Measurements from ENCODE around the gene MAD1L1. TPM values are rescaled to one million over a fixed set of nuclear protein-coding genes. Genes with fewer than 3 reads are reported as not detected.

MAD1L1 gene
- total RNA-seq, 2 donors from 2014 or later, result 59.1 to 61.4 TPM

DNA sequence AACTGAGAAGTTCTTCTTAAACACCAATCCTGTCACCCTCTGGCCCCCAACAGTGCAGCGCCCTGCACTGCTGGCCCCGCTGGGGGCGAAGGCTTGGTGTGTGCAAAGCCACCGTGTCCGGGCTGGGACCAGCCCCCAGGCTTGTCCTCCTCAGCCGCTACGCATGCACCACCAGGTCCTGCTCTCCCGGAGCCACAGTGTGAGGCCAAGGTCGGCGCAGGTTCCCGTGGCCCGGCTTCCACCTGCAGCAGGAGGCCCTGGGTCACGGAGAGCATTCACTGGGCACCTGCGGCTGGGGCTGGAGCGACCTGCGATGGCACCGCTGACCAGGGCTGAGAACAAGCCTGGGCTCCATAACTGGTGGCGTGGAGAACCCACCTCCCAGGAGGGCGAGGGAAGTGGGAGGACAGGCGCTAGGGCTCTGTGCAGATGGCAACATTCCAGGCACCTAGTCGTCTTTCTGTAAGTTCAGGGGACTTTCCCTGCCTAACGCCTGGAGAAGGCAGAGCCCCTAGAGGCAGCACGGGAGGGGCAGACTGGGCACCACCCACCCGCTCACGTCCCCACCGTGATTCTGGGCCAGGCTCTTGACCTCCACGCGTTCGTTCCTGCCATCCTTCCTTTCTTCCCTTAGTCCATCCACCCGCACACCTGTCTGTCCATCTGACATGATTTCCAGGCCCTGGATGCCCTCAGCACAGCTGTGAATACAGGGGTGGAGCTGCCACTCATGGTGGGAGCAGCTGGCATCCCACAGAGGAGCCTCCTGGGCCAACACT lies 291.1 kb downstream of the MAD1L1 start:
- no peak overlapping the region for H3K9ac ChIP-seq (ENCODE audit: extremely low read depth, low read length, poor library complexity, severe bottlenecking)
- peaks cover 7% of the 10 kb centered on the region for H3K9me3 ChIP-seq (ENCODE audit: control insufficient read depth, low read length)
- peaks cover 17% of the 10 kb centered on the region for H3K36me3 Mint-ChIP-seq (ENCODE audit: low read depth)
- peaks cover 14% of the 10 kb centered on the region for H3K4me1 Mint-ChIP-seq
- H3K4me3 Mint-ChIP-seq, result no peak overlapping the region
- H3K27me3 Mint-ChIP-seq (ENCODE audit: insufficient read depth), result no peaks in the 10 kb centered on the region
- no peak overlapping the region for H3K27ac ChIP-seq (ENCODE audit: low read depth, low read length)
- no peak for DNase-seq
- peaks cover 4% of the 10 kb centered on the region for H3K4me1 ChIP-seq (ENCODE audit: control insufficient read depth, insufficient read depth, low read length)
- TF ChIP-seq, protein P1, sequence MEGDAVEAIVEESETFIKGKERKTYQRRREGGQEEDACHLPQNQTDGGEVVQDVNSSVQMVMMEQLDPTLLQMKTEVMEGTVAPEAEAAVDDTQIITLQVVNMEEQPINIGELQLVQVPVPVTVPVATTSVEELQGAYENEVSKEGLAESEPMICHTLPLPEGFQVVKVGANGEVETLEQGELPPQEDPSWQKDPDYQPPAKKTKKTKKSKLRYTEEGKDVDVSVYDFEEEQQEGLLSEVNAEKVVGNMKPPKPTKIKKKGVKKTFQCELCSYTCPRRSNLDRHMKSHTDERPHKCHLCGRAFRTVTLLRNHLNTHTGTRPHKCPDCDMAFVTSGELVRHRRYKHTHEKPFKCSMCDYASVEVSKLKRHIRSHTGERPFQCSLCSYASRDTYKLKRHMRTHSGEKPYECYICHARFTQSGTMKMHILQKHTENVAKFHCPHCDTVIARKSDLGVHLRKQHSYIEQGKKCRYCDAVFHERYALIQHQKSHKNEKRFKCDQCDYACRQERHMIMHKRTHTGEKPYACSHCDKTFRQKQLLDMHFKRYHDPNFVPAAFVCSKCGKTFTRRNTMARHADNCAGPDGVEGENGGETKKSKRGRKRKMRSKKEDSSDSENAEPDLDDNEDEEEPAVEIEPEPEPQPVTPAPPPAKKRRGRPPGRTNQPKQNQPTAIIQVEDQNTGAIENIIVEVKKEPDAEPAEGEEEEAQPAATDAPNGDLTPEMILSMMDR (conservative IDR thresholded peaks at IDR 0.05), result no peak
- no peak overlapping the region for H3K27ac Mint-ChIP-seq
- no peaks in the 10 kb centered on the region for H3K27me3 ChIP-seq (ENCODE audit: control insufficient read depth, insufficient read depth, low read length, poor library complexity, severe bottlenecking)
- H3K9me3 Mint-ChIP-seq, result peaks cover 20% of the 10 kb centered on the region
- no peak overlapping the region for H3K4me3 ChIP-seq (ENCODE audit: low read length)
- H3K36me3 ChIP-seq (ENCODE audit: control insufficient read depth, insufficient read depth, low read length), result no peaks in the 10 kb centered on the region
- WGBS, 2 experiments (ENCODE audit: insufficient coverage in 1 of 2, insufficient read length in 1 of 2), result 88 to 92% methylated on average over 21 to 30 of the region's 30 CpGs

DNA sequence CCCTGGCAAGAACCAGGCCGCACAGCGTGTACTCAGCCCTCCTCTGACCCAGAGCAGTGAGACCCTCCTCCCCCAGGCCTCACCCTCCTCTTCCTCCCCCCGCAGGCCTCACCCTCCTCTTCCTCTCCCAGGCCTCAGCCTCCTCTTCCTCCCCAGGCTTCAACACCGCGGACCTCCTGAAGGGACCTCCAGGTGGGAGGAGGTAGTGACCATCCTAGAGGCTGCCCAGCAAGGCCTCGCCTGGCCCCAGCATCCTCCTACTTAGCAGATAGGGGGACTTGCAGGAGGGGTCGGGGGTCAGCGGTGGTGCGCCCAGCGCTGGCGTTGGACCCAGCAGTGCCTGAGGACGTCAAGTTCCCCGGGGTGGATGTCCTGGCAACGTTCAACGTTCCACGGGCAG lies 291.9 kb downstream of the MAD1L1 start:
- H3K27me3 Mint-ChIP-seq (ENCODE audit: insufficient read depth), result no peaks in the 10 kb centered on the region
- WGBS, 2 experiments (ENCODE audit: insufficient coverage in 1 of 2, insufficient read length in 1 of 2), result 93% methylated on average over 3 to 16 of the region's 16 CpGs
- H3K27me3 ChIP-seq (ENCODE audit: control insufficient read depth, insufficient read depth, low read length, poor library complexity, severe bottlenecking), result no peaks in the 10 kb centered on the region
- no peak overlapping the region for H3K4me3 Mint-ChIP-seq
- TF ChIP-seq, protein P1 (conservative IDR thresholded peaks at IDR 0.05), result no peak
- H3K36me3 Mint-ChIP-seq (ENCODE audit: low read depth), result peaks cover 20% of the 10 kb centered on the region
- peaks cover 20% of the 10 kb centered on the region for H3K9me3 Mint-ChIP-seq
- peaks cover 14% of the 10 kb centered on the region for H3K4me1 Mint-ChIP-seq
- H3K36me3 ChIP-seq (ENCODE audit: control insufficient read depth, insufficient read depth, low read length), result no peaks in the 10 kb centered on the region
- H3K27ac ChIP-seq (ENCODE audit: low read depth, low read length), result no peak overlapping the region
- DNase-seq, result no peak
- H3K27ac Mint-ChIP-seq, result no peak overlapping the region
- H3K4me3 ChIP-seq (ENCODE audit: low read length), result no peak overlapping the region
- no peak overlapping the region for H3K9ac ChIP-seq (ENCODE audit: extremely low read depth, low read length, poor library complexity, severe bottlenecking)
- H3K9me3 ChIP-seq (ENCODE audit: control insufficient read depth, low read length), result peaks cover 7% of the 10 kb centered on the region
- H3K4me1 ChIP-seq (ENCODE audit: control insufficient read depth, insufficient read depth, low read length), result peaks cover 4% of the 10 kb centered on the region

DNA sequence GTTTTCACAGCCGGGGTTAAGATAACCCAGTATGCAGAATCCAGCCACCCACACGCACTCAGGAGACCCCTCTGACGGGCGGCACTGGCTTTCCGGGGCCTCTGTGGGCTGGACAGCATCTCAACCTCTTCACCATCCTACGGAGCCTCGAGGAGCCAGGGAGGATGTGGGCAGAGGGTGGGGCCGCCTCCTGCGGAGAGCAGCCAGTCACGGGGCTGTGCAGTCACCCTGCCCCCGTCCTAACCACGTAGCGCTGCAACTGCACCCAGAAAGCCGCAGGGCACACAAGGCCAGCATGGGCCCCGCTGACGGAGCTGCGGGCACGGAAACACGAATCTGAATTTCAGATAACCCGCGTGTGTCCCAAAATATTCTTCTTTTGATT lies 292.4 kb downstream of the MAD1L1 start:
- H3K36me3 Mint-ChIP-seq (ENCODE audit: low read depth), result peaks cover 20% of the 10 kb centered on the region
- no peaks in the 10 kb centered on the region for H3K27me3 Mint-ChIP-seq (ENCODE audit: insufficient read depth)
- Histone ChIP-seq H3K27me3 (ENCODE audit: control insufficient read depth, insufficient read depth, low read length, poor library complexity, severe bottlenecking) (no peaks in the 10 kb centered on the region), H3K4me3 (ENCODE audit: low read length) (no peak overlapping the region), H3K36me3 (ENCODE audit: control insufficient read depth, insufficient read depth, low read length) (no peaks in the 10 kb centered on the region), H3K4me1 (ENCODE audit: control insufficient read depth, insufficient read depth, low read length) (peaks cover 4% of the 10 kb centered on the region), H3K9me3 (ENCODE audit: control insufficient read depth, low read length) (peaks cover 7% of the 10 kb centered on the region), H3K9ac (ENCODE audit: extremely low read depth, low read length, poor library complexity, severe bottlenecking) (no peak overlapping the region), H3K27ac (ENCODE audit: low read depth, low read length) (no peak overlapping the region)
- DNase-seq, result no peak
- H3K4me1 Mint-ChIP-seq, result peaks cover 14% of the 10 kb centered on the region
- WGBS, 2 experiments (ENCODE audit: insufficient coverage in 1 of 2, insufficient read length in 1 of 2), result 91 to 94% methylated on average over 17 to 21 of the region's 21 CpGs
- no peak overlapping the region for H3K27ac Mint-ChIP-seq
- H3K9me3 Mint-ChIP-seq, result peaks cover 20% of the 10 kb centered on the region
- H3K4me3 Mint-ChIP-seq, result no peak overlapping the region
- TF ChIP-seq, protein P1 (conservative IDR thresholded peaks at IDR 0.05), result no peak

All from endodermal cell (in vitro differentiated cells).